HL-60 (cell line): ENCODE data around the gene HNRNPUL1.

Experiments used
- DNase-seq, 2 experiments: peaks; one replicate each; pipeline ENCODE4 v3.0.0-alpha.2; 2010 to 2020; ENCODE audit warnings: low read depth in 1 of 2, low spot score in 1 of 2
- H3K27ac ChIP-seq: fragments of 250-450 bp; sonication (Bioruptor Pico); replicated peaks from 2 replicates; pipeline ENCODE4 v1.5.1; 2020; ENCODE audit warnings: mild to moderate bottlenecking, moderate library complexity
- H3K27me3 ChIP-seq: fragments of 250-450 bp; sonication (Bioruptor Pico); 2 replicates; pipeline ENCODE4 v1.5.1; 2021; ENCODE audit warnings: mild to moderate bottlenecking, moderate library complexity; ENCODE audit not compliant: insufficient read depth, poor library complexity, severe bottlenecking
- H3K4me3 ChIP-seq: replicated peaks from 2 replicates; pipeline ENCODE4 v1.5.1; 2011; ENCODE audit warnings: mild to moderate bottlenecking, control low read depth, low read length; ENCODE audit not compliant: insufficient read depth
- GABPA ChIP-seq: IDR thresholded peaks from 2 replicates; pipeline ENCODE4 v1.6.1; 2012; ENCODE audit warnings: low read depth
- POLR2AphosphoS5 ChIP-seq: IDR thresholded peaks from 2 replicates; pipeline ENCODE4 v1.6.1; 2012; ENCODE audit warnings: low read depth
- SPI1 ChIP-seq: IDR thresholded peaks from 2 replicates; pipeline ENCODE4 v1.6.1; 2012; ENCODE audit warnings: low read depth, mild to moderate bottlenecking, borderline replicate concordance
- TF ChIP-seq, protein P1 (sequence below): IDR thresholded peaks from 2 replicates; pipeline ENCODE4 v1.6.1; 2012; ENCODE audit warnings: low read depth; ENCODE audit not compliant: insufficient replicate concordance
- TF ChIP-seq, protein P2 (sequence below): IDR thresholded peaks from one replicate; pipeline ENCODE4 v1.5.1; 2011; ENCODE audit warnings: low read length, control low read depth, inconsistent platforms; ENCODE audit not compliant: insufficient read depth

Gene HNRNPUL1

DNA sequence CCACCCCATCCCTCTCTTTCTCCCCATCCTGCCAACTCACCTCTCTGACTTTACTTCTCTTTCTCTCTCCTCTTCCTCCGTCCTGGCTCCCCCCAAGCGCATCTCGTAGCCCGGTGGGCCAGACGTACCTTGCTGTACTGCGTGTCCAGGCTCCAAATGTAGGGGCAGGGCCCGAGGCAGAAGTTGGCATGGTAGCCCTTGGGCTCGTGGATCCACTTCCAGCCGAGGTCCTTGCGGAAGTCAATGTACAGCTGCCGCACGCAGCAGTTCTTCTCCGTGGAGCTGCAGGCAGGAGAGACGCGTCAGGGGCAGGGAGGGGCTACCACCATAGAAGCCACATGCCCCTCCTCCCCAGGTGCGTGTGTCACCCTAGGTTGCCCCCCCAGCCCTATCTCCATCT lies 67.8 kb downstream of the HNRNPUL1 start:
- DNase-seq = no peak
- H3K27me3 ChIP-seq = no peaks in the 10 kb centered on the region
- H3K4me3 ChIP-seq = no peak overlapping the region
- no peak for TF ChIP-seq SPI1
- TF ChIP-seq, protein P1, sequence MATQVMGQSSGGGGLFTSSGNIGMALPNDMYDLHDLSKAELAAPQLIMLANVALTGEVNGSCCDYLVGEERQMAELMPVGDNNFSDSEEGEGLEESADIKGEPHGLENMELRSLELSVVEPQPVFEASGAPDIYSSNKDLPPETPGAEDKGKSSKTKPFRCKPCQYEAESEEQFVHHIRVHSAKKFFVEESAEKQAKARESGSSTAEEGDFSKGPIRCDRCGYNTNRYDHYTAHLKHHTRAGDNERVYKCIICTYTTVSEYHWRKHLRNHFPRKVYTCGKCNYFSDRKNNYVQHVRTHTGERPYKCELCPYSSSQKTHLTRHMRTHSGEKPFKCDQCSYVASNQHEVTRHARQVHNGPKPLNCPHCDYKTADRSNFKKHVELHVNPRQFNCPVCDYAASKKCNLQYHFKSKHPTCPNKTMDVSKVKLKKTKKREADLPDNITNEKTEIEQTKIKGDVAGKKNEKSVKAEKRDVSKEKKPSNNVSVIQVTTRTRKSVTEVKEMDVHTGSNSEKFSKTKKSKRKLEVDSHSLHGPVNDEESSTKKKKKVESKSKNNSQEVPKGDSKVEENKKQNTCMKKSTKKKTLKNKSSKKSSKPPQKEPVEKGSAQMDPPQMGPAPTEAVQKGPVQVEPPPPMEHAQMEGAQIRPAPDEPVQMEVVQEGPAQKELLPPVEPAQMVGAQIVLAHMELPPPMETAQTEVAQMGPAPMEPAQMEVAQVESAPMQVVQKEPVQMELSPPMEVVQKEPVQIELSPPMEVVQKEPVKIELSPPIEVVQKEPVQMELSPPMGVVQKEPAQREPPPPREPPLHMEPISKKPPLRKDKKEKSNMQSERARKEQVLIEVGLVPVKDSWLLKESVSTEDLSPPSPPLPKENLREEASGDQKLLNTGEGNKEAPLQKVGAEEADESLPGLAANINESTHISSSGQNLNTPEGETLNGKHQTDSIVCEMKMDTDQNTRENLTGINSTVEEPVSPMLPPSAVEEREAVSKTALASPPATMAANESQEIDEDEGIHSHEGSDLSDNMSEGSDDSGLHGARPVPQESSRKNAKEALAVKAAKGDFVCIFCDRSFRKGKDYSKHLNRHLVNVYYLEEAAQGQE = no peak
- TF ChIP-seq, protein P2, sequence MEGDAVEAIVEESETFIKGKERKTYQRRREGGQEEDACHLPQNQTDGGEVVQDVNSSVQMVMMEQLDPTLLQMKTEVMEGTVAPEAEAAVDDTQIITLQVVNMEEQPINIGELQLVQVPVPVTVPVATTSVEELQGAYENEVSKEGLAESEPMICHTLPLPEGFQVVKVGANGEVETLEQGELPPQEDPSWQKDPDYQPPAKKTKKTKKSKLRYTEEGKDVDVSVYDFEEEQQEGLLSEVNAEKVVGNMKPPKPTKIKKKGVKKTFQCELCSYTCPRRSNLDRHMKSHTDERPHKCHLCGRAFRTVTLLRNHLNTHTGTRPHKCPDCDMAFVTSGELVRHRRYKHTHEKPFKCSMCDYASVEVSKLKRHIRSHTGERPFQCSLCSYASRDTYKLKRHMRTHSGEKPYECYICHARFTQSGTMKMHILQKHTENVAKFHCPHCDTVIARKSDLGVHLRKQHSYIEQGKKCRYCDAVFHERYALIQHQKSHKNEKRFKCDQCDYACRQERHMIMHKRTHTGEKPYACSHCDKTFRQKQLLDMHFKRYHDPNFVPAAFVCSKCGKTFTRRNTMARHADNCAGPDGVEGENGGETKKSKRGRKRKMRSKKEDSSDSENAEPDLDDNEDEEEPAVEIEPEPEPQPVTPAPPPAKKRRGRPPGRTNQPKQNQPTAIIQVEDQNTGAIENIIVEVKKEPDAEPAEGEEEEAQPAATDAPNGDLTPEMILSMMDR = no peak
- TF ChIP-seq POLR2AphosphoS5 = no peak
- TF ChIP-seq GABPA = no peak
- no peak overlapping the region for H3K27ac ChIP-seq

DNA sequence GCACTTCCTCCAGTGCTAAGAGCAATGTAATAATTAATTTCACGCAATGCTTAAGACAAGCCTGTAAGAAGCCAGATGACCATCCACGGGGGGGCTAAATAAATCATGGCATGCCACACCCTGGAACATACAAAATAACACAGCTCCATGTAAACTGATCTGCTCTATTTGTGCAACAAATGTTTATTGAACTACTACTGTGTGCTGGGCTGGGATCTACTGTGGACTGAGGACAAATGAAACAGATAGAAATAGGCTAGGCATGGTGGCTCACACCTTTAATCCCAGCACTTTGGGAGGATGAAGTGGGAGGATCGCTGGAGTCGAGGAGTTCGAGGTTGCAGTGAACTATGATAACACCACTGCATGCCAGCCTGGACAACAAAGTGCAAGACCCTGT lies 68.3 kb downstream of the HNRNPUL1 start:
- Histone ChIP-seq H3K27me3 (no peaks in the 10 kb centered on the region), H3K4me3 (no peak overlapping the region), H3K27ac (no peak overlapping the region)
- DNase-seq = no peak
- TF ChIP-seq GABPA = no peak
- TF ChIP-seq, protein P2 = no peak

DNA sequence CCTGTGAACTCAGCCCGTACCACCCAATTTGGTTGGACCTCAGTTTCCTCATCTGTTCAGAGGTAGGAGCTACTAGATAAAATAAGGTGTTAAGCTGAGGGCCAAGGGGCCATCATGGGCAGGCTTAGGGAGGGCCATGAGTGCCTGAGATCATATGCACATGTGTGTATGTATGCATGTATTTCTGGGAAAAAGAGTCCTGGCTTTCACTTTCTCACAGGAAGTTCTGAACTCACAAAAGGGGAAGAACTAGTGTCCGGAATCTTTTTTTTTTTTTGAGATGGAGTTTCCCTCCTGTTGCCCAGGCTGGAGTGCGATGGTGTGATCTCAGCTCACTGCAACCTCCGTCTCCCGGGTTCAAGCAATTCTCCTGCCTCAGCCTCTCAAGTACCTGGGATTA lies 70.6 kb downstream of the HNRNPUL1 start:
- Histone ChIP-seq H3K27me3 (no peaks in the 10 kb centered on the region), H3K4me3 (no peak overlapping the region), H3K27ac (peak overlapping the region; percentile 53)
- no peak for DNase-seq
- no peak for TF ChIP-seq SPI1

DNA sequence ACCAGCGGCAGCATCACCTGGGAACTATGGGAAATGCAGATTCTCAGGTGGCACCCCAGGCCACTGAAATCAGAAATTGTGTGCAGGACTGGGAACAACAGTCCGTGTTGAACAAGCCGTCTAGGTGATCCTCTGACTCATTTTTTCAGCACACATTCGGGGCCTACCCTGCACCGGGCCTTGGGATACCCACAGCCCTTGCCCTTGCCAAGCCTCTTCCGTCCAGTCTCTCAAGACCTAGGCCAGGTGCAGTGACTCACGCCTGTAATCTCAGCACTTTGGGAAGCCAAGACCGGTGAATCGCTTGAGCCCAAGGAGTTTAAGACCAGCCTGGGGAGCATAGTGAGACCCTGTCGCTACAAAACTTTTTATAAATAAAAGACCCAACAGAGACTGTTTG lies 71.3 kb downstream of the HNRNPUL1 start:
- no peaks in the 10 kb centered on the region for H3K27me3 ChIP-seq
- no peak for DNase-seq
- H3K27ac ChIP-seq = no peak overlapping the region; the same call in 1 of the 2 replicates
- TF ChIP-seq SPI1 (no peak), GABPA (no peak), POLR2AphosphoS5 (no peak)
- TF ChIP-seq, protein P2 = no peak
- TF ChIP-seq, protein P1 = no peak
- no peak overlapping the region for H3K4me3 ChIP-seq
